NCI-H2171 (cell line): Measurements from ENCODE around the gene FUT9.
"Not testable (repeated sequence)": the region's sequence is repeated elsewhere in the genome, so short reads cannot be mapped to it uniquely, and the experiment has no call there.

Experiments used
- DNase-seq: peaks from one replicate; lab custom pipeline; 2025; lab: John Stamatoyannopoulos, UW

FUT9 gene

DNA sequence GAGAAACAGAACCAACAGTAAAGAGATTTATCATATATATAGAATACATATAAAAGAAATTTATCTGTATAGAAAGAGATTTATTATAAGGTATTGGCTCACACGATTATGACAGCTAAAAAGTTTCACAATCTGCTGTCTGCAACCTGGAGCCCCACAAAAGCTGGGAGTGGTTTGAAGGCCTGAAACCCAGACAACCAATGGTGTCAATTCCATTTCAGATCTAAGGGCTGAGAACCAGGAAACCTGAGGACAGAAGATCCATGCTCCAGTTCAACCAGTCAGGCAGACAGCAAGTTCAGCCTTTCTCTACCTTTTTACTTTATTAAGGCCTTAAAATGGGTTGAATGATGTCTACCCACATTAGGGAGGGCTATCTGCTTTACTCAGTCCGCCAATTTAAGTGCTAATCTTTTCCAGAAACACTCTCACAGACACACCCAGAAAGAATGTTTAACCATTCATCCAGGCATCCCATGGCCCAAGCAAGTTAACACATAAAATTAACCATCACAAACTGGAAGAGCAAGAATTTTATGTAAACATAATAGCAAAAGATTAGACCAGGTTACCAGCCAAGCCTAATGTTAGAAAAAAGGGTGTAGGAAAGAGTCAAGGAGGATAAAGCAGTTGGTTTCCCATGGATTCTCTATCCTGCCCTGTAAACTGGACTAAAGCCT lies 170.9 kb downstream of the FUT9 start:
- no peak for DNase-seq

DNA sequence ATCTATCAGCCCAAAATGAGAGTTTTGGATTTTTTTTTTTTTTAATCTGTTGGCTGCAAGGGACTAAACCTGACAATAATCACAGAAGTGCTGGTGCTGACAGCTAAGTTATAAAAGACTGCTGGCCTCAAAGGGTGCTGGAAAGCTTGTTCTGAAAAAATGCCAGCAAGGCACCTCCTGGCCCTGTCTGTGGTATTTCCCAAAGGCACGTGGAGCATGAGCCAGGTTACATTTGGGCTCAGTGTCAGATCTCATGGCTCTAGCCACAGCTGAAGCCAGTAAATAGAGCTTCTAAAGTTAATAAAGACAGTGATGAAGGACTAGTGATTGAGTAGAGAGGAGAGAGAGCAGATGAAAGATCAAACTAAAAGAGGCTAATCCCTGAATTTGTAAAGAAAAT lies 178.9 kb downstream of the FUT9 start:
- DNase-seq = no peak

DNA sequence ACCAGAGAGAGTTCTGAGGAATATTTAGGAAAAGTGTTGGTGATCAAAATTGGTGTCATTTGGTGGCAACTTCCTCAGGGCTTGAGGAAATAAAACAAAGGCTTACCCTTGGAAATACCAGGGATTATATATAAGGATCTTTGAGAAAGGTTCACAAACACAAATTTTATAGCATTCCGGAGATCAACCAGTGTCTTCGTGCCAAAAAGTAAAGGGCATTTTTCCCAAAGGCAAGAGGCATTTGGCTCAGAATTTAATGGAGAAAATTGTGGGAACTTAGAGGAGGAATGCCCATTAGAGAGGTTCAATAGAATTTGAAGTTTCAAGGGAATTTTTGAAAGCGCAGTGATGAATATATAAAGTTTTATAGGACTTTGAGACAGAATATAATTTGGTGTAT lies 179.5 kb downstream of the FUT9 start:
- DNase-seq = no peak

DNA sequence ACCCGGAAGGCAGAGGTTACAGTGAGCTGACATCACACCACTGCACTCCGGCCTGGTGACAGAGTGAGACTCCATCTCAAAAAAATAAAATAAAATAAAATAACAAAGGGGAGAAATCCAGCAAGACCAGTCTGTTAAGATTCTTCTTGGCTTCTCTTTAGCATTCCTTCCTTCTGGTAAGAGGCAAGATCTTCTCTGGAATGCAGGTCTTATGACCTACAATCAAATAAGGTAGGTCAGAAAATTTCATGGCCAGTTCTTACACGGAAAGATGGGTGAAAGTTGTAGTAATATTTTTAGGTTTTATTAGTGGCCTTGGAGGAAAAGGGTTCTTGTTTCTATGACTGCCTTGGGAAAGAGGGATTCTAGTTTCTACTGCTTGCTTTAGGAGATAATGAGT lies 180.9 kb downstream of the FUT9 start:
- no peak for DNase-seq

DNA sequence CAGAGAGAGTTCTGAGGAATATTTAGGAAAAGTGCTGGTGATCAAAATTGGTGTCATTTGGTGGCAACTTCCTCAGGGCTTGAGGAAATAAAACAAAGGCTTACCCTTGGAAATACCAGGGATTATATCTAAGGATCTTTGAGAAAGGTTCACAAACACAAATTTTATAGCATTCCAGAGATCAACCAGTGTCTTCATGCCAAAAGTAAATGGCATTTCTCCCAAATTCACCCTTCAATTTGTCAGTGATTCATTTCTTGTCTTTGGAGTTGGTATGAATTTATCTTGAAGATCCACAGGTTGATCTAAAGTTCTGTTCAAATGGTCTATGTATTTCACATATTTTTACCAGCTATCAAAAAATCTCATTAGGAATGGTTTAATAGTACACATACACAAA lies 181.5 kb downstream of the FUT9 start:
- no peak for DNase-seq

DNA sequence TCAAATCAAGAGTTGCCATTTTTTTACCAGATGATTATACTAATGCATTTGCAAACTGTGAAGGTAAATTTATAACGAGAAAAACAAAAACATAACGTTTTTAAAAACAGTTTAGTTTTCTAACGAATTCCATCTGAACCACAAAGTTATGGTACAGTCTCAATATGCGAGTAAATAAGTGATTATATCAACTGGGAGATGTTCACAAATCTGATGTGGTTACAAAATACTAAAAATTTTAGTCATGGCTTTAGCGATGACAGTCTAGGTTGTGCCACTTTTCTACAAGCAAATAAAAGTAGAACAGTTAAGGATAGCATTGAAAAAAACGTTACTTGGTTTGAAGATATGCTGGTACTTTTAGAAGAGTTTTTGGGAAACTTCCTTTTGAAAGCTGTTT lies 186.8 kb downstream of the FUT9 start:
- no peak for DNase-seq

DNA sequence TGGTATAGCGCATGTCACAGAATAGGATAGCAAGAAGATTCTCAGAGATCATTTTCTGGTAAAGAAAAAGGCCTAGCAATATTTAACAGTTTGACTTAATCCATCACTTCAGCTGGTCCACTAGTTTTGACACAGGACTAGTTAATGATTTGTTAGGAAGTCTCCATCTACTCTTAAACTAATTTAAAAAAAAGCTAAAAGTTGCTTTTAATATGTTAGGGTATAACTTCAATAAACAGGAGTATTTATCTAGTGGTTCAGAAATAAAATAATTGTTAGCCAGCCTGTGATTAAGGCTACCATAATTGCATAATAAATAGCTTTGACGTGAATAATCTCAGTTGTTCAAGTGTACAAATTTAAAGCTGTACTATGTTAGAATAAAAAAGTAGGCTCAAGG lies 195.6 kb downstream of the FUT9 start:
- no peak for DNase-seq

DNA sequence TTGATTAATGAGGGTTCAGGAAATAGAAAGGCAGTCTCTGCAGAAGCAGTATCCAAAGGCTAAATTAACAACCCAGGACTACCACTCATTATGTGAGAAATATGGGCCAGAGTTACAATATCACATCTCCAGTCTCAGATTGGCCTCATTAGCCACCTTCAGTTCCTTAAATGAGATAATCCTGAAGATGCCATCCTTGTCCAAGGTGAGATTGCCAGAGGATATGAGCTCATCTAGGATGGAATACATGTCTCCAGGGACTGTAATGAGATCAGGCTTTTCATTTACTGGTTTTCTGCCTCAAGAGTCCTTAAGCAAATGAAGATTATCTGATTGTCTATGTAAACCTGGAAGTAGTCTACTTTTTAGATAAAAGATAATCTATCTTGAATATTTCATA lies 196.3 kb downstream of the FUT9 start:
- peak; percentile 9 for DNase-seq

DNA sequence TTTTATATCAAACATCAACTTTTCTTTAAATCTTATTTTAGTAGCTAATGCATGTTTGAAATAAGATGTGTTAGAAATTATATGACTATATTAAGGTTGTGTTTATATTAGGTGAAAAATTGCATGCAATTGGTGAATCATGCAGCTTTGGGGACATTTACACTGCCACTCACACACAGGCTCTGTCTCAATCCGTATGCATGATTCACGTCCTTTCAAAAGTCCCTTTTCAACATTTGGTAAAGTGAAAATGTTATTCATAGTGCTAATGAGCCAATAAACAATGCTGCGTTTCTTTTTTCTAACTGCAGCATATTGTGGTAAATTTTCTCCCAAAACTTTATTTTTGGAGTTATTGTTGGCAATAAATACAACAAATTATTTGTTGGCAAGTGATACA lies 198.0 kb downstream of the FUT9 start:
- DNase-seq = no peak

DNA sequence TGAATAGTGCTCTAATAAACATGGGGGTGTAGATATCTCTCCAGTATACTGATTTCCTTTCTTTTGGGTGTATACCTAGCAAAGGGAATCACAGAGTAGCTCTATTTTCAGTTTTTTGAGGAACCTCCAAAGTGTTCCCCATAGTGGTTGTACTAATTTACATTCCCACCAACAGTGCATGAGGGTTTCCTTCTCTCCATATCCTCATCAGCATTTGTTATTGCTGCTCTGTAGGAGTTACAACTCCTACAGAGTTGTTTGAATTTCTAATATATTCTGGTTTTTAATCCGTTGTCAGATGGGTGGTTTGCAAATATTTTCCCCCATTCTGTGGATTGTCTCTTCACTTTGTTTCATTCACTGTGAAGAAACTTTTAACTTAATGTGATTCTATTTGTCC lies 207.9 kb downstream of the FUT9 start:
- no peak for DNase-seq

DNA sequence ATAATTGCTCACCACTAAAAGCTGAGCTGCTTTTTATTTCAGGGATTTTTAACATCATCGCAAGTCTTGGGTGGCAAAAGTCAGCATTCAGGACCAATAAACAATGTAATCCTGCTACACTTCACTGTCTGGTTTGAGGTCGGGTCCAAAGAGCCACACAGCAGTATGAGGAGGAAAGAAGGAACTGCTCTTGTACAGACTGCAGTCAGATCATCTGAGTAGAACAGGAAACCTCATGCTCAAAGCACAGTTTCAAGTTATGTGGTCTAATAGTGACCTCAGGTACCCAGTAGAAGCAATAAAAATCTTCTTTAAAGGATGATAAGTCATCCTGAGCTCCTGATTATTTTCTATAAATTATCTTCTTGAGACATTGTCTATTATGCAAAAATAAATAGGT lies 211.4 kb downstream of the FUT9 start:
- DNase-seq = no peak

DNA sequence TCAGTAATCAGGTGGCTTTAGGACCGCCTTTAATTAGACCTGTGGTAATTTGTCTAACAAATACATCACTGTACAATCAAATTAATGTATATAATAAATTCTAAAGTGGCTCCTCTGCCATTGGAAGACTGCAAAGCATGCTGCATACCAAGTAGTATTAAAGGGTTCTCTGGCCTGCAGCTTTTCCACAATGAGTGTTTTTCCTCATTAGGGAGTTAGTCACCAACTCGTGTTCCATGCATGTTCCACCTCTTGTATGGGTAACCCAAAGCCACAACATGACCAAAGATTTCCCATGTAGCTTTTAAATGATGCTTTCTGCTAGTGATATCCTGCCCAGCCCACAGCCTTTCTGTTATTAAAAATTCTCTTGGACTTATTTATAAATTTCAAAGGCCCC lies 218.7 kb downstream of the FUT9 start:
- DNase-seq = no peak

DNA sequence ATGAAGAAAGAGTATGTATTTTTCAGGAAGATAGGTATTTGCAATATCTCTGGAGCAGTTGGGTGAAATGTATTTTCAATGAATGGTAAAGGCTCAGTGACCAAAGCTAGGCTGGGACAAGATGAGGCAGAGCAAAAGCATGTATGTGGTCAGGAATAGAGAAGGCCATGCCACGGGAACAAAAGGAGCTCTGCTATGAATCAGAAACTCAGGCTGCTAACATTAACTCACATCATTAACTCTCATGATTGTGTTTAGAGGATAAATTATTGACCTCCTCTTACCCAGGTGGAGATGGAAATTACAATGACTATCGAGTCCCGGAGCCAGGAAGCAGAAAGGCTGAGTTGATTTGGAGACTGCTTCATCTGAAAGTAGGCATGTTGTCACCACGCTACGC lies 220.2 kb downstream of the FUT9 start:
- no peak for DNase-seq

DNA sequence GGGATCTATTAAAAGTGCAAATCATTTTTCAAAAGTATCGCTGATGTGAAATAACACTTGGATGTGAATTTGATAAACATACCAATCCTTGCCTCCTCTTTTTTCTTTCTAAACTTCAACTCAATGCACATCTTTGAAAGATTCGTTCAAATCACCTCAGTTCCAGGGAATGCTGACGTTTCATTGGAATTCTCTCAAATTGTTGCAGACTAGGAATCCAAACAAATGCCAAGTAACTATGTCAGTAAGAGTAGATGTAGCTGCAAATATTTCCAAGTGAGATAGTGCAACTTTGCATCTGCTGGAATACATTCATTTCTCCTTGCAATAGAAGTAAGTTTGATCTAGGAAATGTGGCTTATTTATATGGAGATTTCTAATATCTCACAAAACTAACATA lies 220.7 kb downstream of the FUT9 start:
- DNase-seq = no peak

DNA sequence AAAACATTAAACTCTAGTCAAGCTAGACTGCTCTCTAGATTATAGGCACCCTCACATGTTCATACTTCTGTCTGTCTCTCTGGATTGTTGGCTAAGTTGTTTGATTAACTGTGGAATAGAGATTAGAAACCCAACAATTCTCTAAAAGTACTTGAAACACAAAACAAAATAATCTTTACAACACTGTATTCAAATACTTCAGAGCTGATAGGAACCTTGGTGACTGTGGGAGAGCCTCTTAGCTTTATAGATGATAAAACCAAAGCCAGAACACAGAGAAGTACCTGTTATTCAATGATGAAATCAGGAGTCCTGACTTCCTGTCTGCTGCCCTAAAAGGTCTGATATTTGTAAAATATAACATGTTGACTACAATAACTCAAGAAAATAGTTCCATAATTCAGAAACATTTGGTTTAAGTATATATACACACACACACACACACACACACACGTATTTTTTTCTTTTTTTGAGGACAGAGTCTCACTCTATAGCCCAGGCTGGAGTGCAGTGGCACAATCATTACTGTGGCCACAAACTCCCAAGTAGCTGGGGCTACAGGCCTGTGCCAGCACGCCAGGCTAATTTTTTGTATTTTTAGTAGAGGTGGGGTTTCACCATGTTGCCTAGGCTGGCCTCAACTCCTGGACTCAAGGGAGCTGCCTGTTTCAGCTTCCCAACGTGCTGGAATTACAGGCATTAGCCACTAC lies 222.0 kb downstream of the FUT9 start:
- DNase-seq = no peak

DNA sequence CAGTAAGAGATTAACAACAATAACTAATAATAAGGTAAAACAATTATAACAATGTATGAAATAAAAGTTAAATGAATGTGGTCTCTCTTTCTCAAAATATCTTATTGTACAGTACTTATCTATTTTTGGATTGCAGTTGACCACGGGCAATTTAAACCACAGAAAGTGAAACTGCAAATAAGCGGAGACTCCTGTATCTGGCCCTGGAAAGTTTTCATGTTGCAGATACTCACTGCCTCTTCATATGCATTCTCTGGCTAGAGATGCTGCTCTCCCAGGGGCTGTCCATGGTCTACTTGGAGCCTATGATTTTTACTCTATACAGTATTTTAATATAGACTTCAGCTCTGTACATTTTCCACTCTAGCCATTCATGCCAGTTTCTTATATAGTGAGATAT lies 230.8 kb downstream of the FUT9 start:
- no peak for DNase-seq

DNA sequence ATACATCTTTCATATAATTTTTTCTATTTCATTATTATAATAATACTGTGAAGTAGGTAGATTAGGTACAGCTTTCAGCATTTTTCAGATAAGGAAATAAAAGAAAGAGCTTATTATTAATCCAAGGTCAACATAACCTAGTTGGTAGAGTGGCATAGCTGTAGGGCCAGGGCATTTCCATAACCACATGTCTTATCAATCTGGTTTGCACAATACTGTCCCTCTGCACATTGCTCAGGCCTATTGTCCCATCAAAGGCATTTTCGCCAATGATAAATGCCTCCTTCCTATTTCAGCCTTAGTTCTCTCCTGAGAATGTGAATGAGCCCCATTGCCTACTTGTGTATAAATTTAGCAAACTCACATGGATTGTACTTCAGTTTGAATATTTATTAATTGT lies 234.0 kb downstream of the FUT9 start:
- no peak for DNase-seq

DNA sequence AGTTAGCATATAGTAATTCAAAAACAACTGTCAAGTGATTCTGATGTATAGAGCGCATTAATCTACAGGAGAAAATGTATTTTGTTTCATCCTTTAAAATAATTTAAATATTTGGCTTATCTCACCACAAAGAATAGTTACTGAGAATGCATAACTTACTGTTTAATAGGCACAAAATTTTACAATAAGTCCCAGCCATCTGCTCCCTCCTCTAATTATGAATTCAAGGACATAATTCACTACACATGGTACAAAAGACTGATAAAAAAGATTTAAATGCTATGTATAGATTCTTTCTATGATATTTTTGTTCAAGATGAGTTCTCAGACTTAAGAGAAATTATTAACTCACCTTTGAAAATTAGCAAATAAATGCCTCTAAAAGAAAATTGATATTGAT lies 242.0 kb downstream of the FUT9 start:
- DNase-seq = no peak

DNA sequence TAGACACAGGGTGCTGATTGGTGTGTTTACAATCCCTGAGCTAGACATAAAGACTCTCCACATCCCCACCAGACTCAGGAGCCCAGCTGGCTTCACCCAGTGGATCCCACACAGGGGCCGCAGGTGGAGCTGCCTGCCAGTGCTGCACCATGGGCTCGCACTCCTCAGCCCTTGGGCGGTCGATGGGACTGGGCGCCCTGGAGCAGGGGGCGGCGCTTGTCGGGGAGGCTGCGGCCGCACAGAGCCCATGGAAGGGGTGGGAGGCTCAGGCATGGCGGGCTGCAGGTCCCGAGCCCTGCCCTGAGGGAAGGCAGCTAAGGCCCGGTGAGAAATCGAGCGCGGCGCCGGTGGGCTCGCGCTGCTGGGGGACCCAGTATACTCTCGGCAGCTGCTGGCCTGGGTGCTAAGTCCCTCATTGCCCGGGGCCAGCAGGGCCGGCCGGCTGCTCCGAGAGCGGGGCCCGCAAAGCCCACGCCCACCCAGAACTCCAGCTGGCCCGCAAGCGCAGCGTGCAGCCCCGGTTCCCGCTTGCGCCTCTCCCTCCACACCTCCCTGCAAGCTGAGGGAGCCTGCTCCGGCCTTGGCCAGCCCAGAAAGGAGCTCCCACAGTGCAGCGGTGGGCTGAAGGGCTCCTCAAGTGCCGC lies 245.1 kb downstream of the FUT9 start:
- DNase-seq = not testable (repeated sequence)
